Kidney (tissue), 14 donors: ENCODE measurements around the gene PEX11A. TPM values are rescaled to one million over a fixed set of nuclear protein-coding genes. Genes with fewer than 3 reads are reported as not detected.

Source experiments
- DNase-seq, 5 donors: peaks; one replicate each; pipeline ENCODE4 v3.0.0-alpha.2; 2013 to 2020
- FAIRE-seq: peaks from 2 replicates; lab custom pipeline; 2012; peaks lifted over from hg19 to GRCh38; lab: Jason Lieb, UNC
- H3K27ac ChIP-seq, 2 donors: one replicate each; pipeline ENCODE4 v1.7.0; 2013; ENCODE audit warnings: low read depth in 2 of 2, low read length in 2 of 2, inconsistent platforms in 1 of 2
- H3K27me3 ChIP-seq: one replicate; pipeline ENCODE4 v1.7.1; 2013; ENCODE audit warnings: low read length, inconsistent platforms; ENCODE audit not compliant: control insufficient read depth, insufficient read depth
- H3K36me3 ChIP-seq, 3 donors: one replicate each; pipeline versions ENCODE4 v1.7.0 to v1.7.1; 2013; ENCODE audit warnings: low read length in 3 of 3, control low read depth in 1 of 3, inconsistent platforms in 1 of 3; ENCODE audit not compliant: insufficient read depth in 3 of 3, control insufficient read depth in 2 of 3
- H3K4me1 ChIP-seq, 3 donors: one replicate each; pipeline versions ENCODE4 v1.7.0 to v1.7.1; 2013; ENCODE audit warnings: low read length in 3 of 3, inconsistent platforms in 1 of 3, low read depth in 1 of 3; ENCODE audit not compliant: control insufficient read depth in 2 of 3, insufficient read depth in 2 of 3
- H3K4me3 ChIP-seq, 3 donors: one replicate each; pipeline versions ENCODE4 v1.7.0 to v1.8.1; 2013; ENCODE audit warnings: low read length in 3 of 3, control low read depth in 1 of 3, inconsistent platforms in 1 of 3
- H3K9ac ChIP-seq, 3 donors: one replicate each; pipeline versions ENCODE4 v1.7.0 to v1.7.1; 2013; ENCODE audit warnings: low read length in 3 of 3, control low read depth in 1 of 3, inconsistent platforms in 1 of 3
- H3K9me3 ChIP-seq, 3 donors: one replicate each; pipeline versions ENCODE4 v1.7.0 to v1.7.1; 2013; ENCODE audit warnings: low read length in 3 of 3, control low read depth in 1 of 3, inconsistent platforms in 1 of 3; ENCODE audit not compliant: control insufficient read depth in 2 of 3, insufficient read depth in 1 of 3
- intact Hi-C: fragments of 100-400 bp; cut with DNase I; formaldehyde crosslinking; loops from one replicate; pipeline ENCODE4 v1.11.1; 2022
- polyA plus RNA-seq: library from polyadenylated mRNA; stranded (reverse); fragments of 350-450 nt; fragmentation: Illumina TruSeq; extraction: RNeasy Lipid Tissue Mini Kit (QIAGEN cat#74804); gene quantifications from one replicate; pipeline ENCODE4 v1.2.3, GENCODE V29; 2014; ENCODE audit warnings: low read depth, low replicate concordance; ENCODE audit not compliant: insufficient read depth
- total RNA-seq: library from RNA; stranded (reverse); fragmentation: NEBNext Ultra II Directional; extraction: Animal tissue kit (Norgen Biotek cat#: 25700); gene quantifications from one replicate; pipeline ENCODE4 v1.2.1, GENCODE V29; 2021
- TF ChIP-seq, protein P1 (sequence below): IDR thresholded peaks from 3 replicates; pipeline ENCODE4 v1.5.1; 2012; ENCODE audit warnings: mild to moderate bottlenecking, moderate library complexity, borderline replicate concordance; ENCODE audit not compliant: insufficient read depth; ENCODE audit errors: extremely low read depth
- donor health status: control.
- donor health status: control.
- donor health status: control.
- donor health status: control.
- donor health status: control.
- donor health status: DM: yes; HTN: yes; CAD: no.
- donor health status: Normal renal cell carcinoma (clear cell type).

The PEX11A gene
- total and polyA plus RNA-seq, 2 donors from 2014 or later: 7.7 to 13.7 TPM

DNA sequence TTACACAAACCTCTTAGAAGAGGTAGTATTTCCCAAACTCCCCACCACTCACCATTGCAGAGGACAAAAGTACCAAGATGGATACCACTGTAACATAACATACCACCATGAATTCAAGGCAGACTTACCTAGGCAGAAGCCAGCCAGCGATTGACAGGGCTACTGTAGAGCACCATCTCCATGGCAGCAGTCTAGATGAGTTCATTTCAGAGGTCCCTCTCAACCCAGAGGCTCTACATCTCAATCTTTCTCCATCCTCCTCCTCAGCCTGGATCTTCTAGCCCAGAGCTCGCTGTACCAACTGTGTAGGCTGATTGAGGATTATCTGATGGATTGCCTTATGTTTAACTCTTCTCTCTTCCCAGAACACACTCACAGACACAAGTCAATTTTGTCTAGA, 9.4 kb downstream of the PEX11A start:
- peaks cover 0 to 5% (median 3%) of the 10 kb centered on the region in 3 donors for H3K36me3 ChIP-seq
- H3K4me1 ChIP-seq: peaks cover 0 to 12% (median 6%) of the 10 kb centered on the region in 3 donors
- intact Hi-C loops: no loop called here
- DNase-seq: no peak
- peak overlapping the region; percentile 26 to 66 for H3K27ac ChIP-seq
- TF ChIP-seq, protein P1, sequence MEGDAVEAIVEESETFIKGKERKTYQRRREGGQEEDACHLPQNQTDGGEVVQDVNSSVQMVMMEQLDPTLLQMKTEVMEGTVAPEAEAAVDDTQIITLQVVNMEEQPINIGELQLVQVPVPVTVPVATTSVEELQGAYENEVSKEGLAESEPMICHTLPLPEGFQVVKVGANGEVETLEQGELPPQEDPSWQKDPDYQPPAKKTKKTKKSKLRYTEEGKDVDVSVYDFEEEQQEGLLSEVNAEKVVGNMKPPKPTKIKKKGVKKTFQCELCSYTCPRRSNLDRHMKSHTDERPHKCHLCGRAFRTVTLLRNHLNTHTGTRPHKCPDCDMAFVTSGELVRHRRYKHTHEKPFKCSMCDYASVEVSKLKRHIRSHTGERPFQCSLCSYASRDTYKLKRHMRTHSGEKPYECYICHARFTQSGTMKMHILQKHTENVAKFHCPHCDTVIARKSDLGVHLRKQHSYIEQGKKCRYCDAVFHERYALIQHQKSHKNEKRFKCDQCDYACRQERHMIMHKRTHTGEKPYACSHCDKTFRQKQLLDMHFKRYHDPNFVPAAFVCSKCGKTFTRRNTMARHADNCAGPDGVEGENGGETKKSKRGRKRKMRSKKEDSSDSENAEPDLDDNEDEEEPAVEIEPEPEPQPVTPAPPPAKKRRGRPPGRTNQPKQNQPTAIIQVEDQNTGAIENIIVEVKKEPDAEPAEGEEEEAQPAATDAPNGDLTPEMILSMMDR: no peak
- FAIRE-seq: no peak
- no peaks in the 10 kb centered on the region for H3K27me3 ChIP-seq
- no peak overlapping the region for H3K9ac ChIP-seq
- H3K4me3 ChIP-seq: no peak overlapping the region
- H3K9me3 ChIP-seq: no peaks in the 10 kb centered on the region

DNA sequence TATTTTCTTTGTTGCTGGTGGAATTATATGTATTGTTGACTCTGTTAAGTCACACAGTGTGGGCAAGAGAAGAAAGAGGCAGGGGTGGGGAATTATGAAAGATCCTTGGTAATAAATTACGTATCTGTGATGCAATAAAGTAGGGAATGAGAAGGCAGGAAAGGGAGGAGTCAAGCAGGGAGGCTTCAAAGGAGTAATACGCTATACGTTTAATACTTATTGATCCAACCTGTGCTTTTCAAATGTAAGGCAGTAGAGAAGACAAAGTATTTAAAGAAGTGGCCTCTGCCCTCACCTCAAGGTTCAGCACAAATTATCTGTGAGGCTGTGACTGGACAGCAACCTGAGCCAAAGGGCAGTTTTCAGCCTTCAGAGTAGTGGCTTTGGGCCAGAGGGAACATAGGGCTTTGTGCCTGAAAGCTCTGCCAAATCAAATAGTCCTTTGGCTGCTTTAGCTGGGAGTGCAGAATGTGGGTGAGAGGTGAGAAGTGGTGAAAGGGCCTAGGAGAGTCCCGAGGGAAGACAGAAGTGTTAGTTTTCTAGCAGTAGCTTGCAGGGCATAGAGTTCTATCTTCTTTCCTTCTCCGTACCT, 10.2 kb downstream of the PEX11A start:
- peaks cover 0 to 12% (median 6%) of the 10 kb centered on the region in 3 donors for H3K4me1 ChIP-seq
- peaks cover 0 to 5% (median 0%) of the 10 kb centered on the region in 3 donors for H3K36me3 ChIP-seq
- intact Hi-C loops: no loop called here
- DNase-seq: peak in 3 of 5 donors; percentile 19 to 74 (median 43)
- peak overlapping the region; percentile 52 to 76 for H3K27ac ChIP-seq
- H3K4me3 ChIP-seq: no peak overlapping the region
- peak; percentile 55 for FAIRE-seq
- no peak overlapping the region for H3K9ac ChIP-seq
- H3K27me3 ChIP-seq: no peaks in the 10 kb centered on the region
- no peaks in the 10 kb centered on the region for H3K9me3 ChIP-seq
- TF ChIP-seq, protein P1: no peak

DNA sequence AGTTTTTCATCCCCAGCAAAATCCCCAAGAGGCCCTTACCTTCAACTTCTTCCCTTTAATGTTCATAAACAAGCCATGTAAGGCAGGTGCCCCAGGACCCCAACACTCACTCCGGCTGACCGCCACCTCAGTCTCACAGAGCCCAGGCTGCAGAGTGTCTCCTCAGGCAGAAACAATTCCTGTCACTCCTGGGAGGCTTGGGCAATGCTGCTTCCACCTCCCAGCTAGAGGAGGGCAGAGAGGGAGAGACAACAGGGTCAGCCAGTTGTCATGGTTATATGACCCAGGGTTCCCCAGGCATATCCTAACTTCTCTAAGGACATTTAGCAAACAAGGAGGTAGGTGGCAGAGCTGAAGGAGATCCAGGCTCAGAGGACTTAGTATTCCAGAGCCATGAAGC, 11.3 kb downstream of the PEX11A start, which contains the start of gene PLIN1:
PLIN1 (minus strand) TSS at position 156 of the 400 bp plus-strand sequence. CDS start 1,878 bp downstream, outside the sequence.
- H3K4me3 ChIP-seq: no peak within 1 kb of the TSS
- peaks cover 0 to 12% (median 6%) of the 10 kb centered on the region in 3 donors for H3K4me1 ChIP-seq
- FAIRE-seq (no peak), DNase-seq (peak in 1 of 5 donors; percentile 29)
- H3K27ac ChIP-seq: peak within 1 kb of the TSS; percentile 52 to 76
- intact Hi-C loops: no loop called here
- TF ChIP-seq, protein P1: no peak
- H3K36me3 ChIP-seq: peaks cover 0 to 5% (median 0%) of the 10 kb centered on the region in 3 donors
- H3K9ac ChIP-seq: no peak within 1 kb of the TSS
- H3K27me3 ChIP-seq: no peaks in the 10 kb centered on the region
- no peaks in the 10 kb centered on the region for H3K9me3 ChIP-seq
